Measurements from ENCODE around the gene CCDC71L. TPM values are rescaled to one million over a fixed set of nuclear protein-coding genes. Genes with fewer than 3 reads are reported as not detected.
"Not testable (repeated sequence)": the region's sequence is repeated elsewhere in the genome, so short reads cannot be mapped to it uniquely, and the experiment has no call there.

CCDC71L gene
- total and polyA plus RNA-seq, 8 donors: 1.3 to 92.7 (median 11.4) TPM

- H3K9me3 ChIP-seq: no peaks in the 10 kb centered on the region
- H3K36me3 ChIP-seq: no peaks in the 10 kb centered on the region
- 66 to 79% (median 74%) methylated on average over 6 of the region's 6 CpGs for WGBS, 5 donors
- no peak overlapping the region for H3K27ac ChIP-seq
- no peak overlapping the region for H3K4me3 ChIP-seq
- intact Hi-C loops (cut with DNase I; ENCODE audit: low total_unique reads): no loop called here
- H3K4me1 ChIP-seq: no peaks in the 10 kb centered on the region
- no peaks in the 10 kb centered on the region for H3K27me3 ChIP-seq
- TF ChIP-seq POLR2AphosphoS5 (IDR thresholded peaks at IDR 0.05) (no peak), EP300 (IDR thresholded peaks at IDR 0.05) (no peak), CTCF (IDR thresholded peaks at IDR 0.05) (no peak), POLR2A (IDR thresholded peaks at IDR 0.05) (no peak)
- DNase-seq: no peak
Observed at GRCh38 chr7:106679153-106679931, 18.4 kb upstream of the CCDC71L start.

GRCh38 chr7:106678795-106679152, 17.8 kb upstream of the CCDC71L start:
- Histone ChIP-seq H3K36me3 (no peaks in the 10 kb centered on the region), H3K27me3 (no peaks in the 10 kb centered on the region), H3K27ac (no peak overlapping the region), H3K4me1 (no peaks in the 10 kb centered on the region), H3K9me3 (no peaks in the 10 kb centered on the region), H3K4me3 (no peak overlapping the region)
- DNase-seq: no peak
- intact Hi-C loops (cut with DNase I; ENCODE audit: low total_unique reads): no loop called here
- no peak for TF ChIP-seq CTCF (IDR thresholded peaks at IDR 0.05)
- TF ChIP-seq EP300 (IDR thresholded peaks at IDR 0.05): no peak
- TF ChIP-seq POLR2A (IDR thresholded peaks at IDR 0.05): no peak
- 53 to 80% (median 76%) methylated on average over 3 of the region's 3 CpGs for WGBS, 5 donors

- H3K9me3 ChIP-seq; H3K27ac ChIP-seq; intact Hi-C loops (cut with DNase I; ENCODE audit: low total_unique reads); H3K36me3 ChIP-seq; H3K4me3 ChIP-seq; DNase-seq; H3K4me1 ChIP-seq; H3K27me3 ChIP-seq: not testable (repeated sequence)
- 54 to 64% (median 59%) methylated on average over 2 of the region's 2 CpGs for WGBS, 5 donors
Observed at GRCh38 chr7:106676506-106676905, 15.5 kb upstream of the CCDC71L start.

- H3K27ac ChIP-seq; H3K4me1 ChIP-seq; intact Hi-C loops (cut with DNase I; ENCODE audit: low total_unique reads); H3K9me3 ChIP-seq; H3K4me3 ChIP-seq; H3K27me3 ChIP-seq; DNase-seq; H3K36me3 ChIP-seq: not testable (repeated sequence)
- 77 to 90% (median 80%) methylated on average over 2 of the region's 2 CpGs for WGBS, 5 donors
Observed at GRCh38 chr7:106673688-106674087, 12.7 kb upstream of the CCDC71L start.

- H3K9me3 ChIP-seq; DNase-seq; H3K27me3 ChIP-seq; H3K27ac ChIP-seq; intact Hi-C loops (cut with DNase I; ENCODE audit: low total_unique reads); H3K4me3 ChIP-seq; H3K4me1 ChIP-seq; H3K36me3 ChIP-seq: not testable (repeated sequence)
- 77 to 87% (median 82%) methylated on average over 6 to 8 of the region's 8 CpGs for WGBS, 5 donors
Observed at GRCh38 chr7:106671930-106672329, 11.0 kb upstream of the CCDC71L start.

GRCh38 chr7:106671160-106671559, 10.2 kb upstream of the CCDC71L start:
- TF ChIP-seq CTCF (IDR thresholded peaks at IDR 0.05) (no peak), POLR2AphosphoS5 (IDR thresholded peaks at IDR 0.05) (no peak), EP300 (IDR thresholded peaks at IDR 0.05) (no peak), POLR2A (IDR thresholded peaks at IDR 0.05) (no peak)
- no peaks in the 10 kb centered on the region for H3K4me1 ChIP-seq
- no peak for DNase-seq
- no peak overlapping the region for H3K4me3 ChIP-seq
- 83 to 98% (median 94%) methylated on average over 1 of the region's 1 CpG for WGBS, 5 donors
- no peak overlapping the region for H3K27ac ChIP-seq
- H3K9me3 ChIP-seq: no peaks in the 10 kb centered on the region
- no peaks in the 10 kb centered on the region for H3K36me3 ChIP-seq
- intact Hi-C loops (cut with DNase I; ENCODE audit: low total_unique reads): no loop called here
- no peaks in the 10 kb centered on the region for H3K27me3 ChIP-seq
